Peyer's patch (tissue), 4 donors: ENCODE data around the gene FAM177A1. TPM values are rescaled to one million over a fixed set of nuclear protein-coding genes. Genes with fewer than 3 reads are reported as not detected.
A peak's percentile ranks its signal among the peaks of the same experiment; 100 is the strongest.
"Not testable (repeated sequence)": the region's sequence is repeated elsewhere in the genome, so short reads cannot be mapped to it uniquely, and the experiment has no call there.

ENCODE experiments used
- DNase-seq, 3 donors: peaks; one replicate each; pipeline ENCODE4 v3.0.0-alpha.2; 2017 to 2019
- H3K27ac ChIP-seq, 4 donors: fragments of 200-600 bp; sonication (generic); one replicate each; pipeline ENCODE4 v1.5.1; 2016 to 2019
- H3K27me3 ChIP-seq, 2 donors: fragments of 200-600 bp; sonication (generic); one replicate each; pipeline ENCODE4 v1.5.1; 2019
- H3K36me3 ChIP-seq, 3 donors: fragments of 200-600 bp; sonication (generic); one replicate each; pipeline ENCODE4 v1.5.1; 2016 to 2019
- H3K4me1 ChIP-seq, 4 donors: fragments of 200-600 bp; sonication (generic); one replicate each; pipeline ENCODE4 v1.5.1; 2016 to 2019
- H3K4me3 ChIP-seq, 4 donors: fragments of 200-600 bp; sonication (generic); 1 replicate in 3 of 4; 2 replicates in 1 of 4; pipeline ENCODE4 v1.5.1; 2016 to 2019; ENCODE audit warnings: mild to moderate bottlenecking in 1 of 4
- H3K9me3 ChIP-seq, 4 donors: fragments of 200-600 bp; sonication (generic); one replicate each; pipeline ENCODE4 v1.5.1; 2016 to 2019; ENCODE audit warnings: mild to moderate bottlenecking in 1 of 4
- CTCF ChIP-seq, 6 experiments: fragments of 450-650 bp in 4 of 6; fragments of 200-600 bp in 2 of 6; sonication (generic) in 1 of 6; IDR thresholded peaks; one replicate each; pipeline ENCODE4 v1.5.1; 2017 to 2019; ENCODE audit warnings: antibody characterized with exemption in 6 of 6, mild to moderate bottlenecking in 3 of 6, moderate library complexity in 1 of 6
- POLR2A ChIP-seq, 2 donors: fragments of 450-650 bp; IDR thresholded peaks; one replicate each; pipeline ENCODE4 v1.5.1; 2017; ENCODE audit warnings: antibody characterized with exemption in 2 of 2, mild to moderate bottlenecking in 2 of 2, moderate library complexity in 2 of 2
- total RNA-seq, 4 donors: library from RNA; depleted of rRNA; stranded (reverse); fragments of >200 nt; gene quantifications; one replicate each; pipeline ENCODE4 v1.1.0, GENCODE V29; 2016

The FAM177A1 gene
- total RNA-seq, 4 donors from 2014 or later, result 31.4 to 60.8 (median 52.1) TPM

GRCh38 chr14:35050652-35051051 is 4.6 kb downstream of the FAM177A1 start:
- Histone ChIP-seq H3K4me3 (no peak overlapping the region), H3K27me3 (no peaks in the 10 kb centered on the region), H3K9me3 (no peaks in the 10 kb centered on the region), H3K36me3 (peaks cover 0 to 31% (median 0%) of the 10 kb centered on the region in 3 donors), H3K27ac (no peak overlapping the region), H3K4me1 (peaks cover 0 to 11% (median 4%) of the 10 kb centered on the region in 4 donors)
- DNase-seq, result no peak
- TF ChIP-seq POLR2A (IDR thresholded peaks at IDR 0.05) (no peak), CTCF (IDR thresholded peaks at IDR 0.05) (no peak)

- no peak for DNase-seq
- peaks cover 0 to 41% (median 0%) of the 10 kb centered on the region in 3 donors for H3K36me3 ChIP-seq
- H3K9me3 ChIP-seq, result no peaks in the 10 kb centered on the region
- H3K4me3 ChIP-seq, result no peak overlapping the region
- no peak for TF ChIP-seq POLR2A (IDR thresholded peaks at IDR 0.05)
- no peak for TF ChIP-seq CTCF (IDR thresholded peaks at IDR 0.05)
- H3K27me3 ChIP-seq, result no peaks in the 10 kb centered on the region
- H3K27ac ChIP-seq, result no peak overlapping the region
- H3K4me1 ChIP-seq, result peaks cover 0 to 11% (median 4%) of the 10 kb centered on the region in 4 donors
These were observed 5.7 kb downstream of the FAM177A1 start for GRCh38 chr14:35051796-35052195.

GRCh38 chr14:35052637-35053036 is 6.6 kb downstream of the FAM177A1 start:
- peaks cover 0 to 5% (median under 1%) of the 10 kb centered on the region in 4 donors for H3K4me1 ChIP-seq
- no peaks in the 10 kb centered on the region for H3K9me3 ChIP-seq
- H3K4me3 ChIP-seq, result no peak overlapping the region
- H3K27ac ChIP-seq, result no peak overlapping the region
- TF ChIP-seq CTCF (IDR thresholded peaks at IDR 0.05) (no peak), POLR2A (IDR thresholded peaks at IDR 0.05) (no peak)
- peaks cover 0 to 49% (median 0%) of the 10 kb centered on the region in 3 donors for H3K36me3 ChIP-seq
- no peak for DNase-seq
- H3K27me3 ChIP-seq, result no peaks in the 10 kb centered on the region

GRCh38 chr14:35061113-35061791 is 15.2 kb downstream of the FAM177A1 start:
- not testable (repeated sequence) for H3K4me1 ChIP-seq, H3K9me3 ChIP-seq, H3K27me3 ChIP-seq, DNase-seq, H3K4me3 ChIP-seq, H3K27ac ChIP-seq
- H3K36me3 ChIP-seq, result peaks cover 0 to 56% (median 0%) of the 10 kb centered on the region in 3 donors

- H3K27ac ChIP-seq, H3K4me3 ChIP-seq, H3K9me3 ChIP-seq, H3K27me3 ChIP-seq, DNase-seq: not testable (repeated sequence)
- Histone ChIP-seq H3K36me3 (peaks cover 0 to 36% (median 0%) of the 10 kb centered on the region in 3 donors), H3K4me1 (peaks cover 0 to 19% (median 0%) of the 10 kb centered on the region in 4 donors)
These were observed 19.7 kb downstream of the FAM177A1 start for GRCh38 chr14:35065731-35066130.

GRCh38 chr14:35068238-35069012 is 22.4 kb downstream of the FAM177A1 start:
- peaks cover 0 to 37% (median 0%) of the 10 kb centered on the region in 3 donors for H3K36me3 ChIP-seq

More at GRCh38 chr14:35068238-35069012, 22.4 kb downstream of the FAM177A1 start:
- Histone ChIP-seq H3K27me3 (no peaks in the 10 kb centered on the region), H3K9me3 (no peaks in the 10 kb centered on the region), H3K27ac (peak overlapping the region in 3 of 4 donors; percentile 32 to 64 (median 47)), H3K4me1 (peaks cover 0 to 19% (median 0%) of the 10 kb centered on the region in 4 donors), H3K4me3 (no peak overlapping the region)
- TF ChIP-seq POLR2A (IDR thresholded peaks at IDR 0.05) (no peak), CTCF (IDR thresholded peaks at IDR 0.05) (peak in 1 of 6 experiments; percentile 8)
- DNase-seq, result no peak
